ENCODE results near the gene SMG7.

SMG7 gene

GRCh38 chr1:183470961-183471742, 1.1 kb upstream of the SMG7 start:
- peak; percentile 69 for DNase-seq (ENCODE audit: low spot score)

GRCh38 chr1:183471743-183472487, 384 bp upstream of the SMG7 start:
- DNase-seq (ENCODE audit: low spot score), result peak; percentile 97

- DNase-seq (ENCODE audit: low spot score), result no peak
Measured at GRCh38 chr1:183473217-183473536, 878 bp downstream of the SMG7 start.

DNA sequence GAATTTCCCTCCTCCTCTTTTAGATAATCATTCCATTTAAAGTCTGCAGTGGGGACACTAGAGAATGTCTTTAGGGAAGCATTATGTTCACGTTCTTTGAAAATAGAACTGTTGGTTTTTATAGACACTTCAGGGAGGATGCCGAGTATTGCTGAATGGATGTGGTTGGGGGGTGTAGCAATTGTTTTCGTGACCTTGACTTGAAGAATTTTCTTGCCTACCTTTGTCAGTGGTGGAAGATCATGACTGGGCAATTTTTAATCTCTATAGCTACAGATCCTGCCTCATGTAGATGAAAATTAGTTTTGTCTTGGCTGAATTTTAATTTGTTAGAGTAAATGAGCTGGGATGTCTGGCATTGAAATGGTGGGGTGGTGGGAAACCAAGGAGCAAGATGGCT, 3.8 kb downstream of the SMG7 start:
- no peak for DNase-seq (ENCODE audit: low spot score)

DNA sequence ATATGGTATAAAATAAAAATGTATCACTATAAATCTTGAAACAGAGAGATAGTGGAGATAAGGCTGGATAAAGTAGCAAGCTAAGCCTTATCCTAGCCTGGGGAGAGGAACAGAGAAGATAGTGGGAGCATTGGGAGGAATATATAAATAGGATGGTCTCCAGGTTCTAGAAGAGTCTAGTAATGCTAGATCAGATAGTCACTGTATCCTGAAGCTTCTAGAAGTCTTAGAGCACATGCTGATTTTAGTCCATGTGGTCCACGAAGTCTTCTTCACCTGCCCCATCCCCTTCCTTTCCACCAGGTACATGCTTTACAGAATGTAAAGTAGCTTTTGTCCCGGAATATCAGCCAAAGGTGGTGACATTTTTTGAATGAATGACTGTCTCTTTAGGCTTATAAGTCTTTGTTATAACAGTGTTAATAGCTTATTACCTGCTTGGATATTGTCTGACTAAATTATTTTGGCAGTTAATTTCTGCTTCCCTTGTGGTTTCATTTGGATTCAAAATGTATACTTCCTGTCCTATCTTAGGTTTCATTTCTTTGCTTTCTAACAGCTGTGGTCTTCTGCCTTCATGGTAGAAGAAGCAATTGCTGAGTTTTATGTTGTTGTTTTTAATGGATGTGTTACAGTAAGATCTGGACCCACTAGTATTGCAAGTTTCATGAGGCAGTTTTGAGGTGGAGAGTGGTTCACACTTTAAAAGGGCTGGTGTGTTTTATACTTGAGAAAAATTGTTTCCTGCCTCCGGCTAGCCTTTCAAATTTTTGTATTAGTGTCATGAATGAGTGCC, 5.9 kb downstream of the SMG7 start:
- no peak for DNase-seq (ENCODE audit: low spot score)

DNA sequence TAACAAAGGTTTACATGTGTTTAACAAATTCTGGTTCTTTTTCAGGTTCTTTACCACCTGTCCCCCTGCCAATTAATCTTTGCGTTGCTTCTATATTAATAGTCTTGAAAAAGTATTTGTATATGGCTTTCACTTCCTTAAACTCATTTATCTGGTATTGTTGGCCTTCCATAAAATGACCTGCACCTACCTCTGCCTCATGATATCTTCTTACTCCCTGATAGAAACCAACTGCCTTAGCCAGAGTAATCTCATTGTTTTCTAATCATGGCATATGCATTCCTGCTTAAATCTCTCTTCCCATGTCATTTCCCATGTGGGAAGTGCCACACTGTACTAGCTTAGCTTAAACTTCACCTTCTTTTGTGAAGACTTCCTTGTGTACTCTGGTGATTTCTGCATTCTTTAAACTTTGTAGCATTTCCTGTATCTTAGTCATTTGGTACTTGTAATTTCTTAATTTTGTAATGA, 8.7 kb downstream of the SMG7 start:
- no peak for DNase-seq (ENCODE audit: low spot score)

DNA sequence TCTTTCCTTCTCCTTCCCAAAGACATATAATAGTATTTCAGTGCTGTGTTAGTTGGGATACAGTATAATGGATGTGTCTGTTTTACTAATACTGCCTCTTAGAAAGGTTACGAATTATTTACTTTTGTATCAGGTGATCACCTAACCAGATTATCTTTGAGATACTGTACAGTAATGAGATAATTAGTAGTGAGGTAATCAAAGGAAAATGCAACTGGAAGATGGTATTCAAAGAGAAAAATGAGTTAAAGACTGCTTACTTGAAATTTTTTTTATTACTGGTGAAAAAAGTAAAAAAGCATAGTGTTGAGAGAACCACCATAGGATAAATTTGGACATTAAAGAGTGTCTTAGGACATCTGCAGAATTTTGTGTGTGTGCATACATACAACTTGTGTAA, 10.9 kb downstream of the SMG7 start:
- DNase-seq (ENCODE audit: low spot score), result no peak

- DNase-seq (ENCODE audit: low spot score), result no peak
Measured at GRCh38 chr1:183484254-183484653, 12.0 kb downstream of the SMG7 start.

- DNase-seq (ENCODE audit: low spot score), result no peak
Measured at GRCh38 chr1:183484851-183485250, 12.6 kb downstream of the SMG7 start.

DNA sequence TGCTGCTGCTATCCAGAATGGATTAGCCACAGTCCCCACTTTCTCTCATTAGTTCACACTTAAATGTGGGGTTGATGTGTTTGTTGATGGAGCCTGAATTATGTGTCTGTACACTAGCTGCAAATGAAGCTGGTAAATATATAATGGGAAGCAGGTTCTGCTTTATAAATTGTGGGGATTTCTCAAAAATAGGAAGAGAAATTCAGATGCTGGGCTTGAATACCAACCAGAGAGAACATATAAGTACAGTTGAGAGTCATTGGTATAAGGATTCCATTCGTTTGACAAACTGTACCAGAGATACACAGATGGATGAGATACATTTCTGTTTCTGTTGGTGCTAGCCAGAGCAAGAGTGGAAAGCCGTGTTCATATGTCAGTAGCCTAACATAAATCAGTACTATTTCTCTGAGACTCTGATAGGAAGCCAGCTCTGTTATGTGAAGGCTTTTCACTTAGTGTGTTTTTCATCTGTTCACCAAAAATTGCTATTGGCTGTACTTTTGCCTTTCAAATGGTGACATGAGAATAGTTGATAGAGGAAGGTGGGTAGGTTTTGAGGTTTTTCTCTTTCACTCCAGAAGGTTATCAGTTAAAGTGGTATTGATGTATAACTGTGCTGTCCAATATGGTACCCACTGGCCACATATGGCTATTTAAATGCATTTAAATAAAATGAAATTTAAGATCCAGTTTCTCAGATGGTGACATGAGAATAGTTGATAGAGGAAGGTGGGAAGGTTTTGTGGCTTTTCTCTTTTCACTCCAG, 15.6 kb downstream of the SMG7 start:
- DNase-seq (ENCODE audit: low spot score), result no peak

DNA sequence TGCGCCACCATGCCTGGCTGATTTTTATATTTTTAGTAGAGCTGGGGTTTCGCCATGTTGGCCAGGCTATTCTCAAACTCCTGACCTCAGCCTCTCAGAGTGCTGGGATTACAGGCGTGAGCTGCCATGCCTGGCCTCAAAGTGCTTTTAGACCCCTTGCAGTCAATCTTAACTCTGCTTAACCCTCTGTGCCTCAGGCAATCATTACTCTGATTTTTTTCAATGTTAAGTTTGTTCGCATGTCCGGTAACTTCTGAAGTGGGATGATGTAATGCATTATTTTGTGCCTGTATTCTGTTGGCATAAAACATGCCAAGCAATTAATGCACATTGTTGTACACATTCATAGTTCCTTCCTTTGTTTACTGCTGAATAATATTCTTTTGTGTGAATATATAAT, 18.6 kb downstream of the SMG7 start:
- DNase-seq (ENCODE audit: low spot score), result no peak

- no peak for DNase-seq (ENCODE audit: low spot score)
Measured at GRCh38 chr1:183493540-183494245, 21.4 kb downstream of the SMG7 start.

DNA sequence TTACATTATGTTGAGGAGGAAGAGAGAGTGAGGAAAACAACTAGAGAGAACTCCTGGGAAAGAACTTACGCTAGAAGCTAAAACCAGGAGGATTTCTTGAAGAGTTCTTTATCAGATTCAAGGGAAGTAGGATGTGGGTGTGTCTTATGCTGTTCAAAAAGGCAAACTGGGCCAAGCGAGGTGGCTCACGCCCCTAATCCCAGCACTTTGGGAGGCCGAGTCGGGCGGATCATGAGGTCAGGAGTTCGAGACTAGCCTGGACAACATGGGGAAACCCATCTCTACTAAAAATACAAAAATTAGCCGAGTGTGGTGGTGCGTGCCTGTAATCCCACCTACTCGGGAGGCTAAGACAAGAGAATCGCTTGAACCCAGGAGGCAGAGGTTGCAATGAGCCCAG, 23.1 kb downstream of the SMG7 start:
- DNase-seq (ENCODE audit: low spot score), result no peak

GRCh38 chr1:183497218-183497617, 24.9 kb downstream of the SMG7 start:
- no peak for DNase-seq (ENCODE audit: low spot score)

DNA sequence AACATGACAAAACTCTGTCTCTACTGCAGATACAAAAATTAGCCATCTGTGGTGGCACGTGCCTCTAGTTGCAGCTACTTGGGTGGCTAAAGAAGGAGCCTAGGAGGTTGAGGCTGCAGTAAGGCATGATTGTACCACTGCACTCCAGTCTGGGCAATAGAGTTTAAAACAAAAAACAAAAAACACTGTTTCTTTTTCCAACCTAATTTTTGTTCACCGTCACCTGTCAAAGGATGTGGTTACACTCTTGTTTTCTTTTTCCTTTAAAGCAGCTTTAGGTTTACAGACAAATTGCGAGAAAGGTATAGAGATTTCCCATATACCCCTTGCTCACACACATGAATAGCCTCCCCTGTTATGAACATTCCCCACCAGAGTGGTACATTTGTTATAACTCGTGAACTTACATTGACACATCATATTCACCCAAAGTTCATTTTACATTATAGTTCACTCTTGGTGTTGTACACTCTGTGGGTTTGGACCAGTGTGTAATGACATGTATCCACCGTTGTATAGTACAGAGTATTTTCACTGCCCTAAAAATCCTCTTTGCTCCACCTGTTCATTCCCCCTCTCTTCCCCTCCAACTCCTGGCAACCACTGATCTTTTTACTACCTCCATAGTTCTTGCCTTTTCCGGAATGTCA, 26.2 kb downstream of the SMG7 start:
- no peak for DNase-seq (ENCODE audit: low spot score)

- no peak for DNase-seq (ENCODE audit: low spot score)
Measured at GRCh38 chr1:183505454-183506089, 33.3 kb downstream of the SMG7 start.

DNA sequence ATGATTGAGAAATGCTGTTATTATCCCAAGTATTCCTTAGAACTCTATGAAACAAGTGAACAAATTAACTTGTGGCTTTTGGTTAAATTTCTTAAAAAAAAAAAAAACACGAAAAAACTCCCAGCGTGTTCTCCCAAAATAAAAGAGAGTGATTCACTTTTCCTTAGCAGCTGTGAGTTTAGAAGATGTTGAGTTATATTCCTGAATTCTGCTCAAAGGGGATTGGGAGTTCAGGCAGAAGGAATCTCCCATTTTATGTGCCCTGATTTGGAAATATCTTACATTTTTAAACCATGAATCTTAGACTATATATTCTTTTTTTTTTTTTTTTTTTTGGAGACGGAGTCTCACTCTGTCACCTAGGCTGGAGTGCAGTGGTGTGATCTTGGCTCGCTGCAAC, 34.3 kb downstream of the SMG7 start:
- DNase-seq (ENCODE audit: low spot score), result no peak

GRCh38 chr1:183508694-183509093, 36.4 kb downstream of the SMG7 start:
- no peak for DNase-seq (ENCODE audit: low spot score)

- DNase-seq (ENCODE audit: low spot score), result no peak
Measured at GRCh38 chr1:183512450-183512849, 40.2 kb downstream of the SMG7 start.

DNA sequence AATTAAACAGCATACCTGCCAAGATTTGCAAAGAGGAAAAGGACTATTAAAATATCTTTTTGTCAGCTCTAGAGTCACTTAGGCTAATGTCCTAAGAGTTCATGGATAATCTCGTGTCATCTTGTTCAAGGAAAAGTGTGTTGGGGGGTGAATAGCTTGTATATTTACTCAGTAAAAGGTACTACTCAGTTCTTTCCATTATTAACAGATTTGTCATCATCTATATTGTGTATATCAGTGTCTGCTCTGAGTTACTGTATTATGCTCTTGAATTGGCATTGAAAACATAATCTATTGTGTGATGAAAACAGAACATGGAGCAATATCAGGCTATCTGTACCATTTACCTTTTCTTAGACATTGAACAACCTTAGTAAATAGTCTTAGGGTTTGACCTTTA, 41.9 kb downstream of the SMG7 start:
- DNase-seq (ENCODE audit: low spot score), result no peak
